Astrocyte of the cerebellum (primary cell): ENCODE data around the gene GFOD1.
"Not testable (repeated sequence)": the region's sequence is repeated elsewhere in the genome, so short reads cannot be mapped to it uniquely, and the experiment has no call there.

ENCODE experiments used
- DNase-seq: peaks from one replicate; pipeline ENCODE4 v3.0.0-alpha.2; 2011; ENCODE audit warnings: low read depth
- H3K4me3 ChIP-seq: 2 replicates; pipeline ENCODE4 v1.5.1; 2011; ENCODE audit warnings: mild to moderate bottlenecking, low read depth, low read length, moderate library complexity
- in situ Hi-C: cut with HindIII; loops from 2 replicates; pipeline ENCODE4 v1.10.0; 2017; ENCODE audit warnings: low sequenced_read_pairs
- TF ChIP-seq, protein P1 (sequence below): IDR thresholded peaks from 2 replicates; pipeline ENCODE4 v1.5.1; 2012; ENCODE audit warnings: low read length, low read depth, moderate library complexity, mild to moderate bottlenecking; ENCODE audit errors: missing control alignments

GFOD1 gene

DNA sequence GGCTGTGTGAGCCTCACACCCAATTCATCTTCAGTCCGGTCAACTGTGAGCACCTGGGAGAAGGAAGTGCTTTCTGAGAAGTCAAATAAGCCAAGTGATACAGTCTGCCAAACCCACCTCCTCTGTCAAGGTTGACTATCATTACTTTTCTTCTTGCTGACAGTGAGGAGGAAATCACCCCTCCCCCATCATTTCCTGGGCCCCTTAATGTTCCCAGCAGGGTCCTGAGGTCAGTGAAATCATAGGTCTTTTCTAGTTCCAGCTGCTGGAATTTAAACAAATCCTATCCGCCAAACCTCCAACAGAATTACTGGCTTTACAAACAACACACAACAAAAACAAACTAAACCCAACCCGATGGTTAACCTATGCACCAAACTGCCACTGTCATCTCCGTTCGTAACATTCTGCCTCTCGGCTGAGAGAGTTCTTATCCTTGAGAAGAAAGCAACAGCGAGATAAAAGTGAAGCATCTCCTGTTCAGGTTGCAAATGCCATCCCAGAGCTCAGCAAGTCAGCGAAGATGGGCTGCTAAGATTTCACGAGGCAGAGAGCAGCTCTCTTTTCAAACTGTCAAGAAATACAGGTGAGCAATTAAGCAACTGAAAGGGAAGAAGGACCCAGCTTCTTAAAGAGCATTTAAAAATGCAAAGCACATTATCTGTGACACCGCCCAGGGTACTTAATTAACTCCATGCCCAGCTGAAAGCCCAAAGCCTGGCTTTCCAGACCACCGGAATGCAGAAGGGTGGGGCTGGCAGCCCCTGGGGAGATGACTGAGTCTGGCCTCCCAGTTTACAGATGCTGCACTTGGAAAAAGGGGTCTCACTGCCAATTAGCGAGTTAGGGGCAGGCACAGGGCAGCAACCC is 24.7 kb downstream of the GFOD1 start:
- no peak overlapping the region for H3K4me3 ChIP-seq
- TF ChIP-seq, protein P1, sequence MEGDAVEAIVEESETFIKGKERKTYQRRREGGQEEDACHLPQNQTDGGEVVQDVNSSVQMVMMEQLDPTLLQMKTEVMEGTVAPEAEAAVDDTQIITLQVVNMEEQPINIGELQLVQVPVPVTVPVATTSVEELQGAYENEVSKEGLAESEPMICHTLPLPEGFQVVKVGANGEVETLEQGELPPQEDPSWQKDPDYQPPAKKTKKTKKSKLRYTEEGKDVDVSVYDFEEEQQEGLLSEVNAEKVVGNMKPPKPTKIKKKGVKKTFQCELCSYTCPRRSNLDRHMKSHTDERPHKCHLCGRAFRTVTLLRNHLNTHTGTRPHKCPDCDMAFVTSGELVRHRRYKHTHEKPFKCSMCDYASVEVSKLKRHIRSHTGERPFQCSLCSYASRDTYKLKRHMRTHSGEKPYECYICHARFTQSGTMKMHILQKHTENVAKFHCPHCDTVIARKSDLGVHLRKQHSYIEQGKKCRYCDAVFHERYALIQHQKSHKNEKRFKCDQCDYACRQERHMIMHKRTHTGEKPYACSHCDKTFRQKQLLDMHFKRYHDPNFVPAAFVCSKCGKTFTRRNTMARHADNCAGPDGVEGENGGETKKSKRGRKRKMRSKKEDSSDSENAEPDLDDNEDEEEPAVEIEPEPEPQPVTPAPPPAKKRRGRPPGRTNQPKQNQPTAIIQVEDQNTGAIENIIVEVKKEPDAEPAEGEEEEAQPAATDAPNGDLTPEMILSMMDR = no peak
- in situ Hi-C loops = no loop called here
- no peak for DNase-seq

DNA sequence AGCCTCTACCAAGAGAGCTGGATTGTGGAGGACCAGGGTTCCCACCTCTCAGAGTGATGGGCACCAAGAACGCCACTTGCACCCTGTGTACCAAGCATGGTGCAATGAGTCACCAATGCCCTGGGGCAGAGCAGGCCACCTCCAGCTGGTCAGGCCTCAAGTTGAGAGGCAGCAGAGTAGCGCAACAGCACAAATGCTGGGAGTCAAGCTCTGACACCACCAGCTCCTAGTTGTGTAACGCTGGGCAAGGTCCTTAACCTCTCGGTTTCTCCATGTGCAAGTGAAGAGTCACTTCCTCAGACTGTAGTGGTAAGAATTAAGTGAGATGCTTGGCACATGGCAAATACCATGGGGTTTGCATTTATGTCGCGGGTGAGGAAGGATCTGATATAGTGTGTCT is 25.6 kb downstream of the GFOD1 start:
- DNase-seq = no peak
- in situ Hi-C loops = no loop called here
- TF ChIP-seq, protein P1 = no peak
- no peak overlapping the region for H3K4me3 ChIP-seq

DNA sequence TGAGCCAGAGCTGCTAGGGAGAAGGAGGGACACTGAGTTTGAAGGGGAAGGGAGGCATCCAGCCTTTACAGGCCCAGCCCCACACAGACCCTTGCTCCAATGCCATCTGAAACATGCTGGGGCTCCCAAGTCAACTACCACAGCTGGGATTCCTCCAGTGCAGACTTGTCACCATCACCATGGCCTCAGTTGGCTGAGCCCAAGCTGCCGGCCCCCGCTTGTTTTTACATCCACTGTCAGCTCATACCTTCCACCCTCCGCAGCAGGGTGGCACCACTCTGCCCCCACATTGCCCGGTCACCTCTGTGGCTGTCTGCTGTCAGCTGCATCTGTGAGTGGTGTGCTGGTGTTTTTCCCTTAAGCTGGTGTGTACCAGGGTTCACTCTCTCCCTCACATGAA is 26.1 kb downstream of the GFOD1 start:
- in situ Hi-C loops = no loop called here
- no peak overlapping the region for H3K4me3 ChIP-seq
- TF ChIP-seq, protein P1 = no peak
- DNase-seq = no peak

DNA sequence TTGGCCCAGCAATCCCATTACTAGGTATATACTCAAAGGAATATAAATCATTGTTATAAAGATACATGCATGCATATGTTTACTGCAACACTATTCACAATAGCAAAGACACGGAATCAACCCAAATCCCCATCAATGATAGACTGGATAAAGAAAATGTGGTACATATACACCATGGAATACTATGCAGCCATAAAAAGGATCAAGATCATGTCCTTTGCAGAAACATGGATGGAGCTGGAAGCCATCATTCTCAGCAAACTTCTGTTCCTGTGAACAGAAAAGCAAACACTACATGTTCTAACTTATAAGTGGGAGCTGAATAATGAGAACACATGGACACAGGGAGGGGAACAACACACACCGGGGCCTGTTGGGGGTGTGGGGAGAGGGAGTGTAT is 27.1 kb downstream of the GFOD1 start:
- H3K4me3 ChIP-seq, DNase-seq, in situ Hi-C loops: not testable (repeated sequence)

DNA sequence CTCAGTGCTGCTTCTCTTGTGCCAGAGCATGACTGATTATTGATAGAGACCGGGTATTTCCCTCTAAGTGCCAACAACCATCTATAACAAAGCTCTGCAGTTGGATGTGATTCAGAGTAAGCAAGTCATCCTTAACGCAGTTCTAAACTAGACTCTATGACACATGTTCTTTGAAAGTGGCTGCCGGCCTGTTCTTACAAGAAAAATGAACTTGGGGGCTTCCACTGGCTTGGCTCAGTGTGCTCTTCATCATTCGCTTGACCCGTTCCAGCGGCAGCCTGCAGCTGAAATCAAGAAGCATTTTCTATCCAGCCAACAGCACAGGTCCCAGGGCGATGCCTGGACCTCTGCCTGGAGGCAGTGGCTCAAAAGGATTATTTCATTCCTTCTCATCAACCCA is 29.8 kb downstream of the GFOD1 start:
- DNase-seq = peak; percentile 72
- in situ Hi-C loops = no loop called here

DNA sequence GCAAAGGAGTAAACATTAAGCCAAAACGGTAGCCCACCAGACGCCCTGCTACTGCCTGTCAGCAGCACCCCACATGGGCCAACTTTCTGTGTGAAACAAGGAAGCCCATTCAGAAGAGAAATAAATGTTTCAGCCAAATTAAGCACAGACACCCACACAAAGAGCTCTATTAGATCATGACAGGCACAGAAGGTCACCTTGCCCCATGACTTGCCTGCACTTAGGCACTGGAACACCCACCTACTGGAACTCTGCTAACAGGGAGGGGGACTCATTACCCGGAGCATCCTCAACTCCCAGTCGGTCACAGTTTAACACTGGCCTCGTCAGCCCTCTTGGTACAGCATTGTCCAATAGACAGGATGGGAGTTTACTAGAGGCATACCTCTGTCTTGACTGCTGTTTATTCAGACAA is 31.8 kb downstream of the GFOD1 start:
- TF ChIP-seq, protein P1 = no peak
- H3K4me3 ChIP-seq = no peak overlapping the region
- in situ Hi-C loops = no loop called here
- DNase-seq = no peak

More for the DNA sequence above, 29.8 kb downstream of the GFOD1 start:
- no peak overlapping the region for H3K4me3 ChIP-seq
- TF ChIP-seq, protein P1 = no peak
